Caco-2 (cell line): ENCODE results near the gene GIPC3. TPM values are rescaled to one million over a fixed set of nuclear protein-coding genes. Genes with fewer than 3 reads are reported as not detected.

Experiments
- BruUV-seq: library from RNA; stranded (reverse); fragments of 400-500 nt; replicated peaks from 2 replicates; lab custom pipeline; 2021; lab: Mats Ljungman, UMichigan
- CTCF ChIA-PET: fragments of 300-600 bp; sonication (Branson Sonifier 250); formaldehyde crosslinking; loops from one replicate; lab custom pipeline; 2022; ENCODE audit warnings: antibody characterized with exemption; lab: Charles Lee
- POLR2A ChIA-PET: fragments of 300-600 bp; sonication (Branson Sonifier 250); formaldehyde crosslinking; loops from one replicate; lab custom pipeline; 2022; ENCODE audit warnings: antibody characterized with exemption; lab: Charles Lee
- DNase-seq, 2 experiments: peaks; one replicate each; pipeline versions ENCODE4 v3.0.0 to v3.0.0-alpha.2; 2020 to 2022
- H3K27me3 ChIP-seq: replicated peaks from 2 replicates; pipeline ENCODE4 v1.6.0; 2011; ENCODE audit warnings: low read length; ENCODE audit not compliant: control insufficient read depth, insufficient read depth
- H3K36me3 ChIP-seq: 2 replicates; pipeline ENCODE4 v1.5.1; 2011; ENCODE audit warnings: low read length; ENCODE audit not compliant: control insufficient read depth, insufficient read depth
- H3K4me1 ChIP-seq: fragments of 250-450 bp; sonication (Bioruptor Pico); 2 replicates; pipeline ENCODE4 v1.5.1; 2020; ENCODE audit warnings: mild to moderate bottlenecking
- H3K4me3 ChIP-seq: 2 replicates; pipeline ENCODE4 v1.5.1; 2011; ENCODE audit warnings: low read depth, mild to moderate bottlenecking, control low read depth, low read length
- H3K9me3 ChIP-seq: fragments of 250-450 bp; sonication (Bioruptor Pico); 2 replicates; pipeline ENCODE4 v1.5.1; 2020; ENCODE audit warnings: mild to moderate bottlenecking, moderate library complexity
- H3K27ac Mint-ChIP-seq: one replicate; pipeline ENCODE4 v1.8.0; 2022; ENCODE audit warnings: mixed read lengths; ENCODE audit not compliant: unreplicated experiment
- H3K27me3 Mint-ChIP-seq: one replicate; pipeline ENCODE4 v1.8.0; 2022; ENCODE audit warnings: mixed read lengths; ENCODE audit not compliant: insufficient read depth, unreplicated experiment
- H3K36me3 Mint-ChIP-seq: one replicate; pipeline ENCODE4 v1.8.0; 2022; ENCODE audit warnings: mild to moderate bottlenecking, mixed read lengths; ENCODE audit not compliant: insufficient read depth, unreplicated experiment
- H3K4me1 Mint-ChIP-seq: one replicate; pipeline ENCODE4 v1.8.0; 2022; ENCODE audit warnings: low read depth, mixed read lengths; ENCODE audit not compliant: unreplicated experiment
- H3K4me3 Mint-ChIP-seq: one replicate; pipeline ENCODE4 v1.8.0; 2022; ENCODE audit warnings: mild to moderate bottlenecking, moderate library complexity, mixed read lengths; ENCODE audit not compliant: unreplicated experiment
- H3K9me3 Mint-ChIP-seq: one replicate; pipeline ENCODE4 v1.8.0; 2022; ENCODE audit warnings: mixed read lengths; ENCODE audit not compliant: unreplicated experiment
- CTCF ChIP-seq, 2 experiments: fragments of 200-600 bp in 1 of 2; IDR thresholded peaks; 1 replicate in 1 of 2; 2 replicates in 1 of 2; pipeline versions ENCODE4 v1.5.1 to v1.8.0; 2011 to 2022; ENCODE audit warnings: antibody characterized with exemption in 1 of 2, control low read depth in 1 of 2, inconsistent platforms in 1 of 2, low read depth in 1 of 2, low read length in 1 of 2, mild to moderate bottlenecking in 1 of 2, moderate library complexity in 1 of 2; ENCODE audit not compliant: insufficient read depth in 1 of 2, severe bottlenecking in 1 of 2, unreplicated experiment in 1 of 2
- intact Hi-C: fragments of 100-400 bp; cut with micrococcal nuclease; formaldehyde crosslinking; loops from one replicate; pipeline ENCODE4 v1.10.0; 2022; ENCODE audit not compliant: unreplicated experiment
- total RNA-seq: library from RNA; stranded (reverse); gene quantifications from 2 replicates; pipeline ENCODE4 v1.2.3, GENCODE V29; 2022

Gene GIPC3
- total RNA-seq, 1 experiment from 2014 or later: not detected

GRCh38 chr19:3631053-3631861 lies 46.0 kb downstream of the GIPC3 start:
- Mint-ChIP-seq H3K4me1 (no peaks in the 10 kb centered on the region), H3K27ac (no peak overlapping the region), H3K4me3 (no peak overlapping the region), H3K36me3 (peaks cover 40% of the 10 kb centered on the region), H3K27me3 (no peaks in the 10 kb centered on the region), H3K9me3 (no peaks in the 10 kb centered on the region)
- ChIA-PET CTCF (no interaction called here), POLR2A (no interaction called here)
- H3K4me3 ChIP-seq: no peak overlapping the region
- no peaks in the 10 kb centered on the region for H3K4me1 ChIP-seq
- no peaks in the 10 kb centered on the region for H3K9me3 ChIP-seq
- no peak for TF ChIP-seq CTCF (IDR thresholded peaks at IDR 0.05; ENCODE audit: insufficient read depth in 1 of 2, low read depth in 1 of 2, low read length in 1 of 2, severe bottlenecking in 1 of 2, unreplicated experiment in 1 of 2)
- DNase-seq: no peak
- no peaks in the 10 kb centered on the region for H3K27me3 ChIP-seq
- BruUV-seq: no TSS peak
- intact Hi-C loops: no loop called here
- no peaks in the 10 kb centered on the region for H3K36me3 ChIP-seq

DNA sequence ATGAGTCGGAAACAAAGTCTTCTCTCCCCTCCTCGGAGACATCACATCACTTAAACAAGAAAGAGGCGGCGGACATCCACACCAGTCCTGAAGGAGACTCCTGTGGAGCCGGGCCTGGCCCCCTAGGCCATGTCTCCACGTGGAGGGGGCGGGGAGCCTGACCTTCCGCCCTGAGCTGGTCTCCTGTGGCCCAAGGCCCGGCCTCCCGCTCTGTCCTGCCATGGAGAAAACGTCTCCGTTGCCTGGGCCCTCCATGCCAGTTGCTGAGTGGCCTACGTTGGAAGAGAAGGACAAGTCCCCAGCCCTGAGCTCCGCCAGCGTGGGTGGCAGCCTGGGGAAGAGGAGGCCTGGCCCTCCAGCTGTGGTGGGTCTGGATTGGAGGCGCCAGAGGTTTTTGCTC lies 46.8 kb downstream of the GIPC3 start:
- ChIA-PET CTCF (no interaction called here), POLR2A (no interaction called here)
- Mint-ChIP-seq H3K27me3 (no peaks in the 10 kb centered on the region), H3K9me3 (no peaks in the 10 kb centered on the region), H3K4me1 (no peaks in the 10 kb centered on the region), H3K27ac (no peak overlapping the region), H3K36me3 (peaks cover 32% of the 10 kb centered on the region), H3K4me3 (no peak overlapping the region)
- Histone ChIP-seq H3K4me1 (no peaks in the 10 kb centered on the region), H3K27me3 (no peaks in the 10 kb centered on the region), H3K9me3 (no peaks in the 10 kb centered on the region), H3K4me3 (no peak overlapping the region), H3K36me3 (no peaks in the 10 kb centered on the region)
- intact Hi-C loops: no loop called here
- DNase-seq: no peak
- TF ChIP-seq CTCF (IDR thresholded peaks at IDR 0.05; ENCODE audit: insufficient read depth in 1 of 2, low read depth in 1 of 2, low read length in 1 of 2, severe bottlenecking in 1 of 2, unreplicated experiment in 1 of 2): no peak
- no TSS peak for BruUV-seq

- BruUV-seq: no TSS peak
- H3K4me1 ChIP-seq: no peaks in the 10 kb centered on the region
- H3K4me3 ChIP-seq: no peak overlapping the region
- Mint-ChIP-seq H3K9me3 (no peaks in the 10 kb centered on the region), H3K4me3 (no peak overlapping the region), H3K36me3 (peaks cover 30% of the 10 kb centered on the region), H3K27me3 (no peaks in the 10 kb centered on the region), H3K4me1 (no peaks in the 10 kb centered on the region), H3K27ac (no peak overlapping the region)
- intact Hi-C loops: no loop called here
- H3K36me3 ChIP-seq: no peaks in the 10 kb centered on the region
- no peaks in the 10 kb centered on the region for H3K9me3 ChIP-seq
- no peaks in the 10 kb centered on the region for H3K27me3 ChIP-seq
- ChIA-PET POLR2A (no interaction called here), CTCF (no interaction called here)
- no peak for TF ChIP-seq CTCF (IDR thresholded peaks at IDR 0.05; ENCODE audit: insufficient read depth in 1 of 2, low read depth in 1 of 2, low read length in 1 of 2, severe bottlenecking in 1 of 2, unreplicated experiment in 1 of 2)
- DNase-seq: no peak
Measured at GRCh38 chr19:3632739-3633558, 47.7 kb downstream of the GIPC3 start.
